Measurements from ENCODE around the gene F13A1.
A peak's percentile ranks its signal among the peaks of the same experiment; 100 is the strongest.

F13A1 gene

GRCh38 chr6:6219716-6220115 lies 100.7 kb downstream of the F13A1 start:
- DNase-seq = no peak
- in situ Hi-C loops (cut with HindIII; ENCODE audit: low pct_ligation_motif_present, low pct_unique_long_range_greater_than_20kb, low sequenced_read_pairs) = no loop called here

DNA sequence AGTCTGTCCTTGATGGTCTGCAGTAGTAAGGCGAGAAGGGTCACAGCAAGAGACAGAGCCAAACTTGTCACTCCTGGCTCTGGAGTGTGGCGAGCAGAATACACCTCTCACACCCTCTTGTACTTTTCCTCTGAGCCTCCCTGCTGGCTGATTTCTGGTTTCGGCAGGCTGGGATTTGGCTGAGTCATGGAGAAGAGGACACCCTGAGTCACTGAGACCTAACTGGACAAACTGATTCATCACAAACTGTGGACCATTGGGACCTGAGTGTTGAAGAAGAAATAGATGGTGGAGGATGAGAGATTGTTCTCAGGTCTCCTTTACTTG lies 101.7 kb downstream of the F13A1 start:
- in situ Hi-C loops (cut with HindIII; ENCODE audit: low pct_ligation_motif_present, low pct_unique_long_range_greater_than_20kb, low sequenced_read_pairs) = no loop called here
- no peak for DNase-seq

DNA sequence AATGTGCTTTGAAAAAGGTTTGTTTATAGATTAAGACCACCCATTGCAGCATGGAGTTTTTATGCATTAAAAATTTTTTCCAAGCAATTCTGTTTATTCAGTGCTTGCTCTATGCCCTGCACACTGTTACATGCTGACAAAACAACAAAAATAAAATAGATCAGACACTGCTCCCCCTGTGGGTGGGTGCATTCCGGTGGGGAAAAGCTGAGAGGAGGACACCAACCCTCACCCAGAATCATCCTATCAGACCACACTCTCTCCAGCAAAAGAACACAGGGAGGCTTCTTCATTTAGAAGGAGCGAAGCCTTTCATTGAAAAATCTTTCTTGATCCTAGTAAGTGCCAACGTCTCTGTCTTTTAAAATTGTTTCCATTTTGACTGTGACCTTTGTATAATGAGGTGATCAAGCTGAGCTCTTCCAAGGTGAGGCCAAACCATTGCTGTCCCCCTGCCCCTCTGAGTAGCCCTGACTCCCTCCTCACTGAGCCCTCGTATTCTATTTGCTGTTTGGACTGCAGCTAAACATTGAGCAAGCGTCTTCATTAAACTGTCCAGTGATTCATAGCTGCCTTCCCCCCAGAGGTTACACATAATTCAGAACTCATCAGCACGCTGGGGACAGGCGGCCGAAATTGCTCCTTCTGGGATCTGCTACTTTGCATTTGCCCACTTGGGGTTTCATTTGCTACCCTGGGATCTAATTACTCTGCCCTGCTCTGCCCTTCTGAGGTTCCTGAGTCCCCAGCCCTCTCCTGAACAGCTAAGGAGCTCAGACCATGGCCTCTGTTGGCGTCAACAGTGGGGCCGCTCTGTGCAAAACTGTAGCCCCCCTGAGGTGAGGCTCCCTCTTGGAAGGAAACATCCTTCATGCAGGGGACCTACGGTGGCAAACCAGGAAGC lies 102.4 kb downstream of the F13A1 start:
- in situ Hi-C loops (cut with HindIII; ENCODE audit: low pct_ligation_motif_present, low pct_unique_long_range_greater_than_20kb, low sequenced_read_pairs) = no loop called here
- DNase-seq = no peak

DNA sequence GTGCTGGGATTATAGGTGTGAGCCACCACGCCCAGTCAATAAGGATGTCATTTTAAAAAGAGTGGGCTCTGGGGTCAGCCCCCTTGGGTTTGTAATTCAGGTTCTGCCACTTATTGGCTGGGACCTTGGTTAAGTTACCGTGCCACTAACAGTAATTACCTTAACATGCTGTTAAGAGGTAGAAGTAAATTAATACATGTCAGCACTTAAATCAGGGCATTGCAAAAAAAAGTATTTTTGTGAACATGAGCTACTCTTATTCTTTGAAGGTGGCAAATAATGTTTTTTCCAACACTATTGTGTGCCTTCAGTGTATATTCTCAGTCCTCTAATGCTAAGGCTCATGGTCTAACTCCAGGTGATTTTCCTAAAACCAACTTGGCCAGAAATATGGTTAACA lies 109.5 kb downstream of the F13A1 start:
- no peak for DNase-seq
- in situ Hi-C loops (cut with HindIII; ENCODE audit: low pct_ligation_motif_present, low pct_unique_long_range_greater_than_20kb, low sequenced_read_pairs) = no loop called here

DNA sequence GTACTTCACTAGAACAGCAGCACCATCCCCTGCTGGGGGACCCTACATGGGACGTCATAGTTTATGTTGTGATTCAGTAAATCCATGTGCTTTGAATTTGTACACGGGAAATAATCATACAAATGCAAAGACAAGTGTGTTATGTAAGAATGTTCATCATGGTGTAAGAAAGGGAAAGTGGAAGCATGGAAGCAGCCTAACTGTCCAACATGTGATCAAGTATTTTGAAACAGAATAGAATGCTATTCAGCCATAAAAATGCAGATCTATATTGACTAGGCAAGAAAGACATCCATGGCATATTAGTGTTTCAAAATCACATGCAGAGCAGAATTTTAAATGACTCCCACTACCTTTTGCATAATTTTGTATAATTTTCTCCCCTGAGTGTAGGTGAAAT lies 117.6 kb downstream of the F13A1 start:
- in situ Hi-C loops (cut with HindIII; ENCODE audit: low pct_ligation_motif_present, low pct_unique_long_range_greater_than_20kb, low sequenced_read_pairs) = no loop called here

GRCh38 chr6:6201200-6201599 lies 119.3 kb downstream of the F13A1 start:
- DNase-seq = no peak
- in situ Hi-C loops (cut with HindIII; ENCODE audit: low pct_ligation_motif_present, low pct_unique_long_range_greater_than_20kb, low sequenced_read_pairs) = no loop called here

More for the DNA sequence above, 117.6 kb downstream of the F13A1 start:
- DNase-seq = no peak

DNA sequence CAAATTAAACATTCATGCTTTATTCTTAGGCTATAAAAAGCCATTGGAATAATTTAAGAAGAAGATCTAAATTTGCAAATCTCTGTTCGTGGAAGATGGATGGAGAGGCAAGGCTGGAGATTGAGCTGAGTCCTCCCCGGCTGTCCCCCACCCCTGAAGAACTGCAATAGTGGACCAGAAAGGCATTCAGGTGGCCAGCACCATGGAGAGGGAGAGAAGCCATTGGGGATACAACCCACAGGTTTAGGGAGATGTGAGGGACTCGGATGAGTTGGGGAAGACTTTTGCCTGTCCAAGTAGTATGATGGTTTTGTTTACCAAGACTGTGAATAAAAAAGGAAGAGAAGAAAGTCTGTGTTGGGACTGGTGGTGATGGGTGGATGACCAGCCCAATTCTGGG lies 120.8 kb downstream of the F13A1 start:
- in situ Hi-C loops (cut with HindIII; ENCODE audit: low pct_ligation_motif_present, low pct_unique_long_range_greater_than_20kb, low sequenced_read_pairs) = no loop called here
- no peak for DNase-seq

DNA sequence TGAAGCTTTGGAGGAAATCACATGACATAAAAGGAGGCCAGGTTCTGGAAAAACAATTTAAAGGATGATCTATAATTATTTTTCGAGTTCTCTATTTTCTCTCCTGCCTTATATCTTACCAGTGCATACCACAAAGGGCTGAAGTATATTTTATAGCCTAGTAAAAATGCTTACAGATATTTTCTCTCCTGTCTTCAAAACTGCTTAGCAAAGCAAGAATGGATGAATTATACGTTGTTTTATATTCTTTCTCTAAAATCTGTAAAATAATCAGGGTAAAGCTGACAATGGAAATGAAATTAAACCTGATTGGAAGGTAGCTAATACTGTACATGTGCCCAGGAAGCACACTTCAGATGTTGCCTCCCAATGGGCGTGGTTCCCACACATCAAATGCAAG lies 123.7 kb downstream of the F13A1 start:
- DNase-seq = no peak
- in situ Hi-C loops (cut with HindIII; ENCODE audit: low pct_ligation_motif_present, low pct_unique_long_range_greater_than_20kb, low sequenced_read_pairs) = no loop called here

DNA sequence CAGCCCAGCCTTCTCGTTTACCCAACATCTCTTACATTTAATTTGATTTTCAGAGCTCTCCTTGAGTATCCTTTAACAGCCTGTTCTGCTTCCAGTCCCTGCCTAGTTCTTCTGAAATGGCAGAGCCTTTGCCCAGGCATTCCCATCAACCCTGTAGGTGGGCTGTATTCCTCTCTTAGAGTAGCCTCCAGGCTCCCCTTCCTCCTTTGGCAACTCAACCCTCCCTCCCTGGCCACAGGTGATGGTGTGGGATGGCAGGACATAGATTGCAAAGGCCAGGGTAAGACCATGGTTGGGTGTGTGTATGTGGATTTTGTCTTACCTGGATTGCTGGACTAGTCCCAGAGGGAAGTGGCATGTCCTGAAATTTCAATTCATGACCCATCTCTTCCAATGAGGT lies 125.4 kb downstream of the F13A1 start:
- DNase-seq = no peak
- in situ Hi-C loops (cut with HindIII; ENCODE audit: low pct_ligation_motif_present, low pct_unique_long_range_greater_than_20kb, low sequenced_read_pairs) = no loop called here

- DNase-seq = no peak
- in situ Hi-C loops (cut with HindIII; ENCODE audit: low pct_ligation_motif_present, low pct_unique_long_range_greater_than_20kb, low sequenced_read_pairs) = no loop called here
Observed at GRCh38 chr6:6193221-6193745, 127.2 kb downstream of the F13A1 start.

- in situ Hi-C loops (cut with HindIII; ENCODE audit: low pct_ligation_motif_present, low pct_unique_long_range_greater_than_20kb, low sequenced_read_pairs) = no loop called here
Observed at GRCh38 chr6:6191909-6192308, 128.6 kb downstream of the F13A1 start.

GRCh38 chr6:6191476-6191875 lies 129.0 kb downstream of the F13A1 start:
- no peak for DNase-seq
- in situ Hi-C loops (cut with HindIII; ENCODE audit: low pct_ligation_motif_present, low pct_unique_long_range_greater_than_20kb, low sequenced_read_pairs) = no loop called here

More at GRCh38 chr6:6191909-6192308, 128.6 kb downstream of the F13A1 start:
- DNase-seq = no peak

GRCh38 chr6:6180684-6181083 lies 139.8 kb downstream of the F13A1 start:
- no peak for DNase-seq
- in situ Hi-C loops (cut with HindIII; ENCODE audit: low pct_ligation_motif_present, low pct_unique_long_range_greater_than_20kb, low sequenced_read_pairs) = no loop called here

DNA sequence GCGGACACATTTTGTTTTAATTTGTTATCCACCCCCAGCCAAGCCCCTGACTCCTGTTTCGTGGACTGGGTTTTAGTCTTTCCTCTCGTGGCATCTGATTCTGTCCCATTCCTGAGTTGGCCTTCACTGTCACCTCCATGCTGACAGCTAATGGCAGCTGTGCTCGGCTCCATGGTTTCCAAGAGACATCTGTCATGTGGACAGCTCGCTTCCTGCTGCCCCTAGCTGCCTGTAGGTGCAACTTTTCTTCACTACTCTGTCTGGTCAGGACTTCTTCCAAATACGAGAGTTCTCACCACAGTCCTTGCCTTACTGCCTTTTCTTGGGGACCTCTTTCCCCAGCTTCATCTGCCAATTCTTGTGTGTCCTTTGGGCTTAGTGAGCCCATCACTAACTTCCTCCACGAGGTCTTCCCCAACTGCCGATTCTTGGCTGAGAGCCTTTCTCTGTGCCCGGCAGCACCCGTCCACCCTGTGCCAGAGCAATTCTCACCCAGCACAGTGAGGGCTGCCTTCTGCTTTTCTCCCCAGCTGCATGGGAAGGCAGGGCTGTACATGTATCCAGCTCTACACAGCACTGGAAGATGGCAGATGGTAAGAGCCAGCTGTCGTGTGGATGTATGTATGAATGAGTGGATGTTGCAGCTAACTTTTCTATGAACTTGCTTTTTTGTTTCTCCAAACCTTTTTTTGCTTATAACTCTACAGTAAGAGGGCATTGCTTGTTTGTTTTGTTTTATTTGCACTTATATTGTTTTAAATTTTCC lies 140.4 kb downstream of the F13A1 start:
- DNase-seq = no peak
- in situ Hi-C loops (cut with HindIII; ENCODE audit: low pct_ligation_motif_present, low pct_unique_long_range_greater_than_20kb, low sequenced_read_pairs) = no loop called here

DNA sequence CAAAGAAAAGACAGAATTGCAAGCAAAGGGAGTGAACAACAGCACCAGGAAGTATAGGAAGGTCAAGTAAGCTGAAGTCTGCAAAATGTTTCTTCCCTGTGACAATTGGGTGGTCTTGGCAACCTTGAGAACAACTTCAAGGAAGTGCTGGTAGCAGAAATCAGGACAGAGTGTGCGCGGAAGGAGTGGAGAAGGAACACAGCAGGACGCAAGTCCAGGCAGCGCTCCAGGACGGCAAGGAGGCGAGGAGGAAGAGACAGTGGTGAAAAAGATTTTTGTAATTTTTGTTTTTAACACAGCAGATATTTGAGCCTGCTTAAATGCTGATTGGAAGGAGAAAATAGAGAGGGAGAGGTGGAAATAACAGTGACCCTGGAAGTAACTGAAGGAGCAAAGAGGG lies 141.7 kb downstream of the F13A1 start:
- DNase-seq = no peak
- in situ Hi-C loops (cut with HindIII; ENCODE audit: low pct_ligation_motif_present, low pct_unique_long_range_greater_than_20kb, low sequenced_read_pairs) = no loop called here

GRCh38 chr6:6177754-6178153 lies 142.7 kb downstream of the F13A1 start:
- DNase-seq = no peak
- in situ Hi-C loops (cut with HindIII; ENCODE audit: low pct_ligation_motif_present, low pct_unique_long_range_greater_than_20kb, low sequenced_read_pairs) = no loop called here

GRCh38 chr6:6176586-6177228 lies 143.8 kb downstream of the F13A1 start:
- in situ Hi-C loops (cut with HindIII; ENCODE audit: low pct_ligation_motif_present, low pct_unique_long_range_greater_than_20kb, low sequenced_read_pairs) = no loop called here
- no peak for DNase-seq

- peak; percentile 4 for DNase-seq
- in situ Hi-C loops (cut with HindIII; ENCODE audit: low pct_ligation_motif_present, low pct_unique_long_range_greater_than_20kb, low sequenced_read_pairs) = no loop called here
Observed at GRCh38 chr6:6176127-6176526, 144.3 kb downstream of the F13A1 start.

DNA sequence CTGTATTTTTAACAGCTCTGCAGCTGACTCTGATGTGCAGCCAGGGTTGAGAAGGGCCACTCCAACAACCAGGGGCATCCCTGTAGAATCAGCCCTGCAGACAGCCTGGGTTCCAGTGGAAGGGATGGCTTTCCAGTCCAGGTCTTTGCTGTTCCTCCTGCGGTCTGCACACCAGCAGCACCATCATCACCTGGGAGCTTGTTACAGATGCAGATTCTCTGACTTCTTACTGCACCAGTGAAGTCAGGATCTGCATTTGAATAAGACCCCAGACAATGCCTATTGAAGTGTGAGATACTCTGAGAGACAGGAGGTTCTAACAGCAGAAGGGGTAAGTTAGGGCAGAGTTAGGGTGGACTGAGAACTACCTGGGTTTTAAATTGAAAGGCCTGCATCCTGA lies 151.3 kb downstream of the F13A1 start:
- DNase-seq = no peak
- in situ Hi-C loops (cut with HindIII; ENCODE audit: low pct_ligation_motif_present, low pct_unique_long_range_greater_than_20kb, low sequenced_read_pairs) = no loop called here

Measured in ACHN (cell line).